Liver (tissue), 9 donors: ENCODE measurements around the gene GAPVD1. TPM values are rescaled to one million over a fixed set of nuclear protein-coding genes. Genes with fewer than 3 reads are reported as not detected.

Source experiments
- DNase-seq: peaks from one replicate; pipeline ENCODE4 v3.0.0-alpha.2; 2017; ENCODE audit warnings: low spot score
- H3K27ac ChIP-seq, 2 donors: one replicate each; pipeline ENCODE4 v1.7.0; 2013; ENCODE audit warnings: inconsistent platforms in 2 of 2, low read length in 2 of 2, control low read depth in 1 of 2, low read depth in 1 of 2, mild to moderate bottlenecking in 1 of 2
- H3K27me3 ChIP-seq, 4 donors: one replicate each; pipeline versions ENCODE4 v1.6.1 to v1.7.0; 2013; ENCODE audit warnings: low read length in 3 of 4, inconsistent platforms in 1 of 4, mild to moderate bottlenecking in 1 of 4, moderate library complexity in 1 of 4; ENCODE audit not compliant: control insufficient read depth in 4 of 4, insufficient read depth in 4 of 4
- H3K36me3 ChIP-seq, 4 donors: one replicate each; pipeline versions ENCODE4 v1.6.1 to v1.7.0; 2013; ENCODE audit warnings: low read length in 3 of 4, mild to moderate bottlenecking in 3 of 4, low read depth in 1 of 4, moderate library complexity in 1 of 4; ENCODE audit not compliant: control insufficient read depth in 4 of 4, insufficient read depth in 3 of 4
- H3K4me1 ChIP-seq, 4 donors: one replicate each; pipeline versions ENCODE4 v1.6.1 to v1.7.0; 2013; ENCODE audit warnings: low read length in 3 of 4, mild to moderate bottlenecking in 3 of 4, moderate library complexity in 1 of 4; ENCODE audit not compliant: control insufficient read depth in 4 of 4, insufficient read depth in 4 of 4
- H3K4me3 ChIP-seq, 3 donors: one replicate each; pipeline versions ENCODE4 v1.6.1 to v1.7.0; 2013; ENCODE audit warnings: low read length in 3 of 3, control low read depth in 1 of 3, low read depth in 1 of 3, mild to moderate bottlenecking in 1 of 3
- H3K9ac ChIP-seq, 2 donors: one replicate each; pipeline ENCODE4 v1.7.0; 2013; ENCODE audit warnings: low read length in 2 of 2, mild to moderate bottlenecking in 2 of 2, moderate library complexity in 2 of 2, control low read depth in 1 of 2, low read depth in 1 of 2
- H3K9me3 ChIP-seq, 4 donors: one replicate each; pipeline versions ENCODE4 v1.6.1 to v1.7.0; 2013; ENCODE audit warnings: low read length in 3 of 4; ENCODE audit not compliant: control insufficient read depth in 4 of 4
- EGR1 ChIP-seq, 2 donors: IDR thresholded peaks; 2 replicates each; pipeline ENCODE4 v1.6.1; 2016 to 2018; ENCODE audit warnings: antibody characterized with exemption in 2 of 2, low read depth in 2 of 2
- FOXA1 ChIP-seq: IDR thresholded peaks from 2 replicates; pipeline ENCODE4 v1.6.1; 2016; ENCODE audit warnings: antibody characterized with exemption
- FOXA2 ChIP-seq: IDR thresholded peaks from 2 replicates; pipeline ENCODE4 v1.6.1; 2016; ENCODE audit warnings: antibody characterized with exemption
- GABPA ChIP-seq, 2 donors: IDR thresholded peaks in 1 of 2; conservative IDR thresholded peaks in 1 of 2; 2 replicates each; pipeline ENCODE4 v1.6.1; 2016; ENCODE audit warnings: antibody characterized with exemption in 2 of 2, mild to moderate bottlenecking in 1 of 2, moderate library complexity in 1 of 2
- HNF4A ChIP-seq, 2 donors: conservative IDR thresholded peaks; 2 replicates each; pipeline ENCODE4 v1.6.1; 2016; ENCODE audit warnings: antibody characterized with exemption in 2 of 2, mild to moderate bottlenecking in 2 of 2
- HNF4G ChIP-seq: IDR thresholded peaks from 2 replicates; pipeline ENCODE4 v1.6.1; 2016; ENCODE audit warnings: antibody characterized with exemption
- JUND ChIP-seq, 2 donors: IDR thresholded peaks; 2 replicates each; pipeline ENCODE4 v1.6.1; 2016; ENCODE audit warnings: antibody characterized with exemption in 2 of 2
- NR2F2 ChIP-seq: IDR thresholded peaks from 2 replicates; pipeline ENCODE4 v1.6.1; 2016; ENCODE audit warnings: antibody characterized with exemption
- RAD21 ChIP-seq, 2 donors: IDR thresholded peaks; 2 replicates each; pipeline ENCODE4 v1.6.1; 2016; ENCODE audit warnings: antibody characterized with exemption in 2 of 2, mild to moderate bottlenecking in 2 of 2
- SP1 ChIP-seq: IDR thresholded peaks from 2 replicates; pipeline ENCODE4 v1.6.1; 2018; ENCODE audit warnings: antibody characterized with exemption, mild to moderate bottlenecking
- TAF1 ChIP-seq: conservative IDR thresholded peaks from 2 replicates; pipeline ENCODE4 v1.6.1; 2016; ENCODE audit warnings: antibody characterized with exemption, mild to moderate bottlenecking
- YY1 ChIP-seq: IDR thresholded peaks from 2 replicates; pipeline ENCODE4 v1.6.1; 2016; ENCODE audit warnings: antibody characterized with exemption, mild to moderate bottlenecking
- WGBS: extraction: QIAGEN DNeasy Blood & Tissue Kit; methylation state at CpG from one replicate; pipeline ENCODE4 v1.1.7; 2013; 5-methylcytosine and 5-hydroxymethylcytosine counted together
- polyA plus RNA-seq, 2 donors: library from polyadenylated mRNA; stranded (reverse) in 1 of 2; unstranded in 1 of 2; fragments of 200-250 nt in 1 of 2; fragments of >200 nt in 1 of 2; fragmentation: Nextera tagmentation in 1 of 2; extraction: Ambion mirVana in 1 of 2; gene quantifications; one replicate each; pipeline versions ENCODE4 v1.2.1 to v1.2.3, GENCODE V29; 2013 to 2015
- total RNA-seq, 2 donors: library from RNA; depleted of rRNA; stranded (reverse); fragments of >200 nt; gene quantifications; one replicate each; pipeline ENCODE4 v1.2.3, GENCODE V29; 2014
- TF ChIP-seq, protein P1 (sequence below): IDR thresholded peaks from 2 replicates; pipeline ENCODE4 v1.6.1; 2016; ENCODE audit warnings: antibody characterized with exemption
- TF ChIP-seq, protein P2 (sequence below): IDR thresholded peaks from 2 replicates; pipeline ENCODE4 v1.6.1; 2016; ENCODE audit warnings: antibody characterized with exemption
- TF ChIP-seq, protein P3 (sequence below): fragments of 150-350 bp; IDR thresholded peaks from 2 replicates; pipeline ENCODE4 v1.5.1; 2017; ENCODE audit warnings: improper control_type of control experiment, low read depth, low read length; ENCODE audit not compliant: missing input control
- donor health status: healthy.
- donor health status: healthy.
- donor health status: healthy.
- donor health status: healthy.
- donor health status: healthy.

GAPVD1 gene
- total and polyA plus RNA-seq, 4 donors = 5.5 to 89.7 (median 28.6) TPM

DNA sequence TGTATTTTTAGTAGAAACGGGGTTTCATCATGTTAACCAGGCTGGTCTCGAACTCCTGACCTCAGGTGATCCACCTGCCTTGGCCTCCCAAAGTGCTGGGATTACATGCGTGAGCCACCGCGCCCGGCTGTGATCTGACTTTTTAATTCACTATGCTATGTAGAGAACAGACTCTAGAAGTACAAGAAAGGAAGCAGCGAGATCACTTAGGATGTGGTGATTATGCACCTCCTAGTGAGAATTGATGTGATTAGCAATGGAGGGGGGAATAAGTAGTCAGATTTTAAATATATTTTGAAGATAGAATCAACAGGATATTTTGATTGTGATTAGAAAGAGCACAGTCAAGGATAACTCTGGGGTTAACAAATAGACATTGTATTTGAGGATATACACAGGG, 36.3 kb downstream of the GAPVD1 start:
- DNase-seq = no peak
- WGBS = 97% methylated on average over 7 of the region's 7 CpGs
- no peak for TF ChIP-seq FOXA1
- no peak for TF ChIP-seq FOXA2
- TF ChIP-seq GABPA (IDR thresholded peaks at IDR 0.05 in 1 of 2, conservative IDR thresholded peaks at IDR 0.05 in 1 of 2) = no peak
- no peak for TF ChIP-seq EGR1 (IDR thresholded peaks at IDR 0.05; ENCODE audit: low read depth in 2 of 2)
- no peak for TF ChIP-seq JUND (IDR thresholded peaks at IDR 0.05)
- TF ChIP-seq, protein P1, sequence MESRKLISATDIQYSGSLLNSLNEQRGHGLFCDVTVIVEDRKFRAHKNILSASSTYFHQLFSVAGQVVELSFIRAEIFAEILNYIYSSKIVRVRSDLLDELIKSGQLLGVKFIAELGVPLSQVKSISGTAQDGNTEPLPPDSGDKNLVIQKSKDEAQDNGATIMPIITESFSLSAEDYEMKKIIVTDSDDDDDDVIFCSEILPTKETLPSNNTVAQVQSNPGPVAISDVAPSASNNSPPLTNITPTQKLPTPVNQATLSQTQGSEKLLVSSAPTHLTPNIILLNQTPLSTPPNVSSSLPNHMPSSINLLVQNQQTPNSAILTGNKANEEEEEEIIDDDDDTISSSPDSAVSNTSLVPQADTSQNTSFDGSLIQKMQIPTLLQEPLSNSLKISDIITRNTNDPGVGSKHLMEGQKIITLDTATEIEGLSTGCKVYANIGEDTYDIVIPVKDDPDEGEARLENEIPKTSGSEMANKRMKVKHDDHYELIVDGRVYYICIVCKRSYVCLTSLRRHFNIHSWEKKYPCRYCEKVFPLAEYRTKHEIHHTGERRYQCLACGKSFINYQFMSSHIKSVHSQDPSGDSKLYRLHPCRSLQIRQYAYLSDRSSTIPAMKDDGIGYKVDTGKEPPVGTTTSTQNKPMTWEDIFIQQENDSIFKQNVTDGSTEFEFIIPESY = no peak
- no peak for TF ChIP-seq TAF1
- TF ChIP-seq RAD21 (IDR thresholded peaks at IDR 0.05) = no peak

DNA sequence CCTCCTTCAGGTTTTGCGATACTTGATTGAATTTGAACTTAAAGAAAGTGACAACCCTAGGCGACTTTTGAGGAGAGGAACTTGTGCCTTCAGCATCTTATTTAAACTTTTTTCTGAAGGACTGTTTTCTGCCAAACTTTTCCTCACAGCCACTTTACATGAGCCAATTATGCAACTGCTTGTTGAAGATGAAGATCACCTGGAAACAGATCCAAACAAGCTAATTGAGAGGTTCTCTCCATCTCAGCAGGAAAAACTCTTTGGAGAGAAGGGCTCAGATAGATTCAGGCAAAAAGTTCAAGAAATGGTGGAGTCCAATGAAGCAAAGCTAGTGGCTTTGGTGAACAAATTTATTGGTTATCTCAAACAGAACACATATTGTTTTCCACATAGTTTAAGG, 40.6 kb downstream of the GAPVD1 start:
- H3K27me3 ChIP-seq = no peaks in the 10 kb centered on the region
- peaks cover 2 to 4% (median 3%) of the 10 kb centered on the region in 4 donors for H3K4me1 ChIP-seq
- WGBS = 98% methylated on average over 2 of the region's 2 CpGs
- no peaks in the 10 kb centered on the region for H3K9me3 ChIP-seq
- DNase-seq = no peak
- TF ChIP-seq HNF4G (no peak), JUND (IDR thresholded peaks at IDR 0.05) (no peak), TAF1 (no peak), HNF4A (conservative IDR thresholded peaks at IDR 0.05) (no peak), YY1 (no peak), FOXA1 (no peak), NR2F2 (no peak), GABPA (IDR thresholded peaks at IDR 0.05 in 1 of 2, conservative IDR thresholded peaks at IDR 0.05 in 1 of 2) (no peak), SP1 (no peak)
- TF ChIP-seq, protein P1 = no peak
- TF ChIP-seq, protein P2, sequence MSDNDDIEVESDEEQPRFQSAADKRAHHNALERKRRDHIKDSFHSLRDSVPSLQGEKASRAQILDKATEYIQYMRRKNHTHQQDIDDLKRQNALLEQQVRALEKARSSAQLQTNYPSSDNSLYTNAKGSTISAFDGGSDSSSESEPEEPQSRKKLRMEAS = no peak
- TF ChIP-seq, protein P3, sequence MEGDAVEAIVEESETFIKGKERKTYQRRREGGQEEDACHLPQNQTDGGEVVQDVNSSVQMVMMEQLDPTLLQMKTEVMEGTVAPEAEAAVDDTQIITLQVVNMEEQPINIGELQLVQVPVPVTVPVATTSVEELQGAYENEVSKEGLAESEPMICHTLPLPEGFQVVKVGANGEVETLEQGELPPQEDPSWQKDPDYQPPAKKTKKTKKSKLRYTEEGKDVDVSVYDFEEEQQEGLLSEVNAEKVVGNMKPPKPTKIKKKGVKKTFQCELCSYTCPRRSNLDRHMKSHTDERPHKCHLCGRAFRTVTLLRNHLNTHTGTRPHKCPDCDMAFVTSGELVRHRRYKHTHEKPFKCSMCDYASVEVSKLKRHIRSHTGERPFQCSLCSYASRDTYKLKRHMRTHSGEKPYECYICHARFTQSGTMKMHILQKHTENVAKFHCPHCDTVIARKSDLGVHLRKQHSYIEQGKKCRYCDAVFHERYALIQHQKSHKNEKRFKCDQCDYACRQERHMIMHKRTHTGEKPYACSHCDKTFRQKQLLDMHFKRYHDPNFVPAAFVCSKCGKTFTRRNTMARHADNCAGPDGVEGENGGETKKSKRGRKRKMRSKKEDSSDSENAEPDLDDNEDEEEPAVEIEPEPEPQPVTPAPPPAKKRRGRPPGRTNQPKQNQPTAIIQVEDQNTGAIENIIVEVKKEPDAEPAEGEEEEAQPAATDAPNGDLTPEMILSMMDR = no peak
- no peak overlapping the region for H3K4me3 ChIP-seq
- no peak overlapping the region for H3K27ac ChIP-seq
- peaks cover 10 to 24% (median 18%) of the 10 kb centered on the region in 4 donors for H3K36me3 ChIP-seq
- H3K9ac ChIP-seq = no peak overlapping the region

More for the DNA sequence above, 36.3 kb downstream of the GAPVD1 start:
- Histone ChIP-seq H3K36me3 (peaks cover 8 to 10% (median 9%) of the 10 kb centered on the region in 4 donors), H3K27ac (no peak overlapping the region), H3K4me1 (peaks cover 4 to 10% (median 7%) of the 10 kb centered on the region in 4 donors), H3K4me3 (no peak overlapping the region), H3K9ac (no peak overlapping the region), H3K27me3 (no peaks in the 10 kb centered on the region), H3K9me3 (no peaks in the 10 kb centered on the region)
